Measurements from ENCODE around the gene PANK4. TPM values are rescaled to one million over a fixed set of nuclear protein-coding genes. Genes with fewer than 3 reads are reported as not detected.

Gene PANK4
- total RNA-seq, 1 experiment from 2014 or later = 22.1 TPM

- Mint-ChIP-seq H3K4me1 (ENCODE audit: insufficient read depth, unreplicated experiment) (no peaks in the 10 kb centered on the region), H3K27me3 (ENCODE audit: insufficient read depth, unreplicated experiment) (no peaks in the 10 kb centered on the region), H3K9me3 (ENCODE audit: unreplicated experiment) (no peaks in the 10 kb centered on the region), H3K4me3 (ENCODE audit: unreplicated experiment) (no peak overlapping the region), H3K36me3 (ENCODE audit: insufficient read depth, unreplicated experiment) (peaks cover 29% of the 10 kb centered on the region), H3K27ac (ENCODE audit: low read depth, unreplicated experiment) (no peak overlapping the region)
- CTCF ChIA-PET = no interaction called here
- no TSS peak for BruUV-seq (replicated peaks)
- no peak for TF ChIP-seq CTCF (IDR thresholded peaks at IDR 0.05; ENCODE audit: unreplicated experiment)
- intact Hi-C loops (cut with micrococcal nuclease) = no loop called here
- POLR2A ChIA-PET = no interaction called here
- no peak for DNase-seq (ENCODE audit: unreplicated experiment)
These were observed 12.3 kb downstream of the PANK4 start for GRCh38 chr1:2513939-2514652.

DNA sequence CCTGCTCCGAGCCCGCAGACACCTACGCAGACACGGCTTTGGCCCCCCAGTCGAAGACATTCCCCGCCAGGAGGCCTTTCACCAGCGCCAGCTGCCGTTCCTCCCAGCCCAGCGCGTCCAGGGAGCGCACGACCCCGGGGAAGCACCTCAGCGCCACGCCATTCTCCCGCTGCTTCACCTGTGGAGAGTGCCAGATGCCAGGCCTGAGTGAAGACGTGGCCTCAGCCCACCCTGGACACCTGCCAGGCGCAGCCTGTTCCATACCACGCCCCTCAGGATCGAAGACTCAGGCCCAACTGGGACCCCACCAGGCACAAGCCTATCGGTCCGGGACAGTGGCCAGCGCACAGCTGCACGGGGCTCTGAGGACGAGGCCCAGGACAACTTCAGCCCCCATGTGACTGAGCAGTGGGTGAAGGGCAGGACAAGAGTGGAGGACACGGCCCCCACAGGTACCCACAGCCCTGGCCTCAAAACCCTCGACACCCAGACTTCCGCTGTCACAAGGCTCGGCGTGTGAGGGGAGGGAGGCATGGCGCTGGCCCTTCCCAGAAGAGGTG lies 13.5 kb downstream of the PANK4 start:
- POLR2A ChIA-PET = interaction anchor here (0.9 kb wide), 1 partner anchor 959 kb away, joined by 3 read pairs; no protein-coding TSS in a partner anchor
- DNase-seq (ENCODE audit: unreplicated experiment) = no peak
- Mint-ChIP-seq H3K4me3 (ENCODE audit: unreplicated experiment) (no peak overlapping the region), H3K27ac (ENCODE audit: low read depth, unreplicated experiment) (no peak overlapping the region), H3K27me3 (ENCODE audit: insufficient read depth, unreplicated experiment) (no peaks in the 10 kb centered on the region), H3K4me1 (ENCODE audit: insufficient read depth, unreplicated experiment) (no peaks in the 10 kb centered on the region), H3K9me3 (ENCODE audit: unreplicated experiment) (no peaks in the 10 kb centered on the region), H3K36me3 (ENCODE audit: insufficient read depth, unreplicated experiment) (peaks cover 29% of the 10 kb centered on the region)
- intact Hi-C loops (cut with micrococcal nuclease) = no loop called here
- CTCF ChIA-PET = interaction anchor here (1.3 kb wide), 1 partner anchor 20 kb away, joined by 4 read pairs; no protein-coding TSS in a partner anchor
- no TSS peak for BruUV-seq (replicated peaks)
- TF ChIP-seq CTCF (IDR thresholded peaks at IDR 0.05; ENCODE audit: unreplicated experiment) = no peak

DNA sequence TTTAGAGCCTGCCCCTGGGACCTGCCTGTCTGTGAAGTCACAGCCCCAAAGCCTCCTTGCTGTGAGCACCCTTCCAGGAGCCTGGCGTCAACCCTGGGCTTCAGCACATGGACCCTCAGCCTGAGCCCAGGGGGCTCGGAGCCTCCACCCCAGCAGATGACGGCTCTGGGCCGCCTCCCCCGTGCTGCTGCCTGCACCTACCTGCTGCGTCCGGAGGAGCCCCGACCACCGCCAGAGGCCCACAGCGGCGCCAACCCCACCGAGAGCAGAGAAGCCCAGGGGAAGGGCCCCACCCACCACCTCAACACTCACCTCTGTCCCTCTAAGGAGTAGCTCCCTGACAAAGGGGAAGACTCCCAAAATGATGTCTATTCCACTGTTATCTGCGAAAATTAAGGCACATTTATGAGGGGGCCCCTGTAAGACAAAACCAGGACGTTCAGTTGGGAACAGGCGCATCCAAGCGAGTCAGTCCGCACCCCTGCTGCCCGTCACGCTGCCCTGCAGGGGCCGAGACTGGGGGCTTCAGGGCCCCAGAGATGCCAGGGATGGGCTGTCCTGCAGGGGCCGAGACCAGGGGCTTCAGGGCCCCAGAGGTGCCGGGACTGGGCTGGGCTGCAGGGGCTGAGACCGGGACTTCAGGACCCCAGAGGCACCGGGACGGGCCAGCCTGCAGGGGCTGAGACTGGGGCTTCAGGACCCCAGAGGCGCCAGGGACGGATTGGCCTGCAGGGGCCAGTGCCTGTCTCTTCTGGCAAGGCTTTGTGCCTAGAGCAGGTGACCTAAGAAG lies 15.8 kb downstream of the PANK4 start:
- Mint-ChIP-seq H3K36me3 (ENCODE audit: insufficient read depth, unreplicated experiment) (peaks cover 29% of the 10 kb centered on the region), H3K9me3 (ENCODE audit: unreplicated experiment) (no peaks in the 10 kb centered on the region), H3K27ac (ENCODE audit: low read depth, unreplicated experiment) (no peak overlapping the region), H3K4me3 (ENCODE audit: unreplicated experiment) (no peak overlapping the region), H3K27me3 (ENCODE audit: insufficient read depth, unreplicated experiment) (no peaks in the 10 kb centered on the region), H3K4me1 (ENCODE audit: insufficient read depth, unreplicated experiment) (no peaks in the 10 kb centered on the region)
- no TSS peak for BruUV-seq (replicated peaks)
- no peak for DNase-seq (ENCODE audit: unreplicated experiment)
- intact Hi-C loops (cut with micrococcal nuclease) = no loop called here
- POLR2A ChIA-PET = interaction anchor here (1.3 kb wide), 1 partner anchor 15 kb away, joined by 4 read pairs; no protein-coding TSS in a partner anchor
- TF ChIP-seq CTCF (IDR thresholded peaks at IDR 0.05; ENCODE audit: unreplicated experiment) = no peak
- CTCF ChIA-PET = interaction anchor here (0.6 to 1.0 kb wide), 3 partner anchors 34 to 95 kb away, joined by 3 read pairs; no protein-coding TSS in a partner anchor

DNA sequence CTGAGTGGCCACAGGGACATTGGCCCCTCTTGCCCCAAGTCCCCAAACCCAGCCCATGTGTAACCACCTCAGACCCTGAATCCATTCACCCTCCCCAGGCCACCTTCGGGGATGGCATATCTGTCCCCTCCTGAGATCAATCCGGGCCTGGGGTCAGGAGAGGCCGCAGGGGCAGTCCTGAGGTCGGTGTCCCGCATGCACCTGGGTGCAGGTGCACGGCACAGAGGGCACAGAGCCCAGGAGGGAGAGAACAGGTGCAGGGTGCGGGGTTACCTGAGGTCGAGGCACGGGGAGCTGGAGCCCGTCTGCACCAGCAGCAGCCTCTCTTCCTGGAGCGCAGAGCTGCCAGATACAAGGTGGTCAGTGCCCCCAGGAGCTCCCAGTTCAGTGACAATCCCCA lies 16.8 kb downstream of the PANK4 start:
- ChIA-PET CTCF (interaction anchor here (0.6 to 1.0 kb wide), 2 partner anchors 35 to 38 kb away, joined by 3 read pairs; no protein-coding TSS in a partner anchor), POLR2A (interaction anchor here (1.1 to 1.3 kb wide), 2 partner anchors 16 to 25 kb away, joined by 3 to 4 read pairs; no protein-coding TSS in a partner anchor)
- H3K4me3 Mint-ChIP-seq (ENCODE audit: unreplicated experiment) = no peak overlapping the region
- H3K27me3 Mint-ChIP-seq (ENCODE audit: insufficient read depth, unreplicated experiment) = no peaks in the 10 kb centered on the region
- BruUV-seq (replicated peaks) = no TSS peak
- H3K36me3 Mint-ChIP-seq (ENCODE audit: insufficient read depth, unreplicated experiment) = peaks cover 30% of the 10 kb centered on the region
- H3K27ac Mint-ChIP-seq (ENCODE audit: low read depth, unreplicated experiment) = no peak overlapping the region
- no peaks in the 10 kb centered on the region for H3K9me3 Mint-ChIP-seq (ENCODE audit: unreplicated experiment)
- no peaks in the 10 kb centered on the region for H3K4me1 Mint-ChIP-seq (ENCODE audit: insufficient read depth, unreplicated experiment)
- TF ChIP-seq CTCF (IDR thresholded peaks at IDR 0.05; ENCODE audit: unreplicated experiment) = no peak
- DNase-seq (ENCODE audit: unreplicated experiment) = no peak
- intact Hi-C loops (cut with micrococcal nuclease) = no loop called here
